Gastroesophageal sphincter (tissue), 3 donors: Measurements from ENCODE around the gene AFF3.

Experiments used
- EP300 ChIP-seq: sonication (generic); formaldehyde crosslinking; IDR thresholded peaks from one replicate; pipeline ENCODE4 v1.6.1; 2017; ENCODE audit warnings: antibody characterized with exemption, mild to moderate bottlenecking
- POLR2A ChIP-seq, 2 donors: fragments of 450-650 bp; IDR thresholded peaks; one replicate each; pipeline ENCODE4 v1.6.1; 2017; ENCODE audit warnings: antibody characterized with exemption in 2 of 2, mild to moderate bottlenecking in 2 of 2, moderate library complexity in 1 of 2
- TF ChIP-seq, protein P1 (sequence below), 4 experiments: fragments of 200-600 bp in 2 of 4; fragments of 450-650 bp in 2 of 4; sonication (generic) in 1 of 4; IDR thresholded peaks; one replicate each; pipeline ENCODE4 v1.5.1; 2017 to 2019; ENCODE audit warnings: antibody characterized with exemption in 4 of 4, mild to moderate bottlenecking in 2 of 4, moderate library complexity in 2 of 4

DNA sequence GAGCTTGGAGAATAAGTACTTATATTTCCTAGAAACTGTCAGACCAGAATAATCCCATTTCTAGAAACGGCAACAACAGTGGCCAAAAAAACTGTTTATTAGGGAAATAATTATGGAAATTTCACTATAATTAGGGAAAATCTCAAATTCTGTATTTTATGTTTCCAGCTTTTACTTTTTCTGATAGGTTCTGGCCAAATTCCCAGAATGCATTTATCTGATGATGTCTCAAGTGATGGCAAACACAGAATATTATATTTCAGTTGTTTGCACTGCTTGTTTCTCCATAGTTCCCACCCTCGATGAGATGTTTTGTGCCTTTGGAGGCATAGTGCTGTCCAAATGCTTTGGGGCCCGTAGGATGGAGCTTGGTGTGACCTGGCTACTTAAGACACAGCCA is 66.9 kb downstream of the AFF3 start:
- TF ChIP-seq, protein P1, sequence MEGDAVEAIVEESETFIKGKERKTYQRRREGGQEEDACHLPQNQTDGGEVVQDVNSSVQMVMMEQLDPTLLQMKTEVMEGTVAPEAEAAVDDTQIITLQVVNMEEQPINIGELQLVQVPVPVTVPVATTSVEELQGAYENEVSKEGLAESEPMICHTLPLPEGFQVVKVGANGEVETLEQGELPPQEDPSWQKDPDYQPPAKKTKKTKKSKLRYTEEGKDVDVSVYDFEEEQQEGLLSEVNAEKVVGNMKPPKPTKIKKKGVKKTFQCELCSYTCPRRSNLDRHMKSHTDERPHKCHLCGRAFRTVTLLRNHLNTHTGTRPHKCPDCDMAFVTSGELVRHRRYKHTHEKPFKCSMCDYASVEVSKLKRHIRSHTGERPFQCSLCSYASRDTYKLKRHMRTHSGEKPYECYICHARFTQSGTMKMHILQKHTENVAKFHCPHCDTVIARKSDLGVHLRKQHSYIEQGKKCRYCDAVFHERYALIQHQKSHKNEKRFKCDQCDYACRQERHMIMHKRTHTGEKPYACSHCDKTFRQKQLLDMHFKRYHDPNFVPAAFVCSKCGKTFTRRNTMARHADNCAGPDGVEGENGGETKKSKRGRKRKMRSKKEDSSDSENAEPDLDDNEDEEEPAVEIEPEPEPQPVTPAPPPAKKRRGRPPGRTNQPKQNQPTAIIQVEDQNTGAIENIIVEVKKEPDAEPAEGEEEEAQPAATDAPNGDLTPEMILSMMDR (IDR thresholded peaks at IDR 0.05), result no peak
- TF ChIP-seq POLR2A (IDR thresholded peaks at IDR 0.05) (no peak), EP300 (no peak)
